HepG2 (cell line): Measurements from ENCODE around the gene CAST. TPM values are rescaled to one million over a fixed set of nuclear protein-coding genes. Genes with fewer than 3 reads are reported as not detected.

Source experiments
- ATAC-seq: fragments of 200-7000 bp; cut with Tn5 transposase; 3 replicates; pipeline ENCODE4 v1.9.1; 2020; ENCODE audit warnings: mild to moderate bottlenecking, moderate library complexity
- BruUV-seq: library from RNA; stranded (reverse); fragments of 400-500 nt; replicated peaks from 2 replicates; lab custom pipeline; 2021; lab: Mats Ljungman, UMichigan
- CTCF ChIA-PET: fragments of 300-600 bp; formaldehyde crosslinking; extraction: SDS; loops from one replicate; lab custom pipeline; 2021; ENCODE audit warnings: low total read pairs, inconsistent platforms, low intra/inter-chr PET ratio; lab: Yijun Ruan, JAX
- POLR2A ChIA-PET: fragments of 350-600 bp; sonication (Branson Sonifier 250); formaldehyde crosslinking; loops from one replicate; lab custom pipeline; 2020; ENCODE audit warnings: antibody characterized with exemption, inconsistent platforms; lab: Yijun Ruan, JAX
- DNase-seq: peaks from one replicate; pipeline ENCODE4 v3.0.0-alpha.2; 2015; ENCODE audit warnings: low spot score
- FAIRE-seq: peaks from 3 replicates; lab custom pipeline; 2011; peaks lifted over from hg19 to GRCh38; lab: Jason Lieb, UNC
- H2AFZ ChIP-seq: one replicate; pipeline ENCODE4 v1.6.1; 2011; ENCODE audit warnings: low read length, inconsistent platforms
- H3K27ac ChIP-seq: fragments of 300-600 bp; 3 replicates; pipeline ENCODE4 v1.8.0; 2011; ENCODE audit warnings: mixed run types, mild to moderate bottlenecking, mixed read lengths, low read length, inconsistent platforms; ENCODE audit not compliant: insufficient read depth; ENCODE audit errors: extremely low read length
- H3K27me3 ChIP-seq, 2 experiments: fragments of 200-600 bp in 1 of 2; 2 replicates in 1 of 2; 3 replicates in 1 of 2; pipeline versions ENCODE4 v1.6.0 to v1.8.0; 2011; ENCODE audit warnings: low read length in 2 of 2, mild to moderate bottlenecking in 2 of 2, moderate library complexity in 2 of 2, inconsistent platforms in 1 of 2; ENCODE audit not compliant: insufficient read depth in 2 of 2, control insufficient read depth in 1 of 2
- H3K36me3 ChIP-seq, 2 experiments: fragments of 200-600 bp in 1 of 2; replicated peaks in 1 of 2; 2 replicates in 1 of 2; 3 replicates in 1 of 2; pipeline versions ENCODE4 v1.5.1 to v1.8.0; 2011; ENCODE audit warnings: low read length in 2 of 2, inconsistent platforms in 1 of 2; ENCODE audit not compliant: insufficient read depth in 2 of 2, control insufficient read depth in 1 of 2
- H3K4me1 ChIP-seq: 2 replicates; pipeline ENCODE4 v1.5.1; 2012; ENCODE audit warnings: low read length, inconsistent platforms; ENCODE audit not compliant: insufficient read depth
- H3K4me2 ChIP-seq: 2 replicates; pipeline ENCODE4 v1.6.0; 2011; ENCODE audit warnings: low read depth, low read length, inconsistent platforms
- H3K4me3 ChIP-seq, 3 experiments: fragments of 200-600 bp in 1 of 3; sonication (generic), shearing (Covaris generic) in 1 of 3; replicated peaks in 1 of 3; 2 replicates each; pipeline ENCODE4 v1.5.1; 2011 to 2016; ENCODE audit warnings: low read length in 3 of 3, inconsistent platforms in 2 of 3, low read depth in 2 of 3, mild to moderate bottlenecking in 2 of 3, control low read depth in 1 of 3, mixed read lengths in 1 of 3; ENCODE audit not compliant: insufficient read depth in 1 of 3
- H3K79me2 ChIP-seq: one replicate; pipeline ENCODE4 v1.6.1; 2011; ENCODE audit warnings: low read length, inconsistent platforms; ENCODE audit not compliant: insufficient read depth
- H3K9ac ChIP-seq: 2 replicates; pipeline ENCODE4 v1.6.0; 2011; ENCODE audit warnings: mild to moderate bottlenecking, low read depth, low read length, inconsistent platforms; ENCODE audit not compliant: insufficient read depth
- H3K9me3 ChIP-seq: 2 replicates; pipeline ENCODE4 v1.5.1; 2012; ENCODE audit warnings: mild to moderate bottlenecking, low read length
- H4K20me1 ChIP-seq: 2 replicates; pipeline ENCODE4 v1.6.0; 2011; ENCODE audit warnings: inconsistent platforms, mild to moderate bottlenecking, low read length, moderate library complexity; ENCODE audit not compliant: insufficient read depth
- FOXC1 ChIP-seq: sonication (generic); formaldehyde crosslinking; IDR thresholded peaks from 2 replicates; pipeline ENCODE4 v1.8.0; 2022; ENCODE audit warnings: mild to moderate bottlenecking, missing genetic modification reagents, borderline replicate concordance
- KMT2B ChIP-seq: IDR thresholded peaks from 2 replicates; pipeline ENCODE4 v1.6.1; 2016; ENCODE audit warnings: missing genetic modification reagents, missing compliant biosample characterization
- NFKBIZ ChIP-seq: IDR thresholded peaks from 2 replicates; pipeline ENCODE4 v1.6.1; 2018; ENCODE audit warnings: missing genetic modification reagents, missing compliant biosample characterization
- PAX8 ChIP-seq: sonication (generic); formaldehyde crosslinking; IDR thresholded peaks from 2 replicates; pipeline ENCODE4 v1.8.0; 2022; ENCODE audit warnings: mild to moderate bottlenecking, missing genetic modification reagents, borderline replicate concordance
- POLR2A ChIP-seq, 2 experiments: IDR thresholded peaks; 2 replicates each; pipeline ENCODE4 v1.6.1; 2011; ENCODE audit warnings: low read depth in 2 of 2, low read length in 2 of 2, mild to moderate bottlenecking in 1 of 2, moderate library complexity in 1 of 2; ENCODE audit not compliant: insufficient read depth in 1 of 2
- RAD21 ChIP-seq: fragments of 450-650 bp; formaldehyde crosslinking; IDR thresholded peaks from 2 replicates; pipeline ENCODE4 v1.5.0; 2020; ENCODE audit warnings: mild to moderate bottlenecking
- SMAD1 ChIP-seq: sonication (generic); formaldehyde crosslinking; IDR thresholded peaks from 2 replicates; pipeline ENCODE4 v1.4.0; 2020; ENCODE audit warnings: missing genetic modification reagents, low read depth, mild to moderate bottlenecking, borderline replicate concordance
- ZNF101 ChIP-seq: sonication (generic); formaldehyde crosslinking; IDR thresholded peaks from 2 replicates; pipeline ENCODE4 v1.4.0; 2020; ENCODE audit warnings: mild to moderate bottlenecking, low read depth, missing genetic modification reagents, borderline replicate concordance
- ZNF256 ChIP-seq: sonication (generic); formaldehyde crosslinking; conservative IDR thresholded peaks from 2 replicates; pipeline ENCODE4 v1.4.0; 2020; ENCODE audit warnings: missing genetic modification reagents
- ZNF556 ChIP-seq: sonication (generic); formaldehyde crosslinking; IDR thresholded peaks from 2 replicates; pipeline ENCODE4 v1.4.0; 2020; ENCODE audit warnings: mild to moderate bottlenecking, missing genetic modification reagents, borderline replicate concordance
- ZNF567 ChIP-seq: sonication (generic); formaldehyde crosslinking; IDR thresholded peaks from 2 replicates; pipeline ENCODE4 v1.8.1; 2023; ENCODE audit warnings: mild to moderate bottlenecking, missing genetic modification reagents, borderline replicate concordance
- ZNF629 ChIP-seq: sonication (generic); formaldehyde crosslinking; conservative IDR thresholded peaks from 2 replicates; pipeline ENCODE4 v1.5.0; 2020; ENCODE audit warnings: missing genetic modification reagents
- WGBS: methylation state at CpG from one replicate; pipeline ENCODE4 v1.1.6; 2017; ENCODE audit warnings: low lambda C conversion rate; 5-methylcytosine and 5-hydroxymethylcytosine counted together
- in situ Hi-C: cut with HindIII; loops from 2 replicates; pipeline ENCODE4 v1.10.0; 2017; ENCODE audit warnings: low pct_unique_long_range_greater_than_20kb; ENCODE audit not compliant: extremely low pct_ligation_motif_present
- intact Hi-C: fragments of 100-400 bp; cut with micrococcal nuclease; formaldehyde crosslinking; loops from one replicate; pipeline ENCODE4 v1.10.0; 2022; ENCODE audit not compliant: unreplicated experiment
- polyA plus RNA-seq, 8 experiments: library from polyadenylated mRNA; depleted of rRNA in 3 of 8; stranded (reverse) in 7 of 8; unstranded in 1 of 8; fragments of >200 nt; fragmentation: Illumina TruSeq in 4 of 8; extraction: Trizol in 4 of 8; gene quantifications; 2 replicates each; pipeline versions ENCODE4 v1.2.1 to v1.2.3, GENCODE V29; 2011 to 2016; ENCODE audit warnings: low read depth in 4 of 8, missing spikeins in 1 of 8, mixed read lengths in 1 of 8; ENCODE audit not compliant: insufficient read depth in 1 of 8
- total RNA-seq, 5 experiments: library from RNA; depleted of rRNA; stranded (reverse); fragments of >200 nt; fragmentation: Illumina TruSeq; extraction: Trizol; gene quantifications; 2 replicates each; pipeline ENCODE4 v1.2.3, GENCODE V29; 2016; ENCODE audit warnings: low read depth in 1 of 5
- TF ChIP-seq, protein P1 (sequence below): sonication (generic); formaldehyde crosslinking; IDR thresholded peaks from 2 replicates; pipeline ENCODE4 v1.4.0; 2020; ENCODE audit warnings: missing genetic modification reagents
- TF ChIP-seq, protein P2 (sequence below): sonication (generic); formaldehyde crosslinking; IDR thresholded peaks from 2 replicates; pipeline ENCODE4 v1.5.0; 2020; ENCODE audit warnings: mild to moderate bottlenecking, missing genetic modification reagents
- TF ChIP-seq, protein P3 (sequence below): sonication (generic); formaldehyde crosslinking; IDR thresholded peaks from 2 replicates; pipeline ENCODE4 v1.4.0; 2020; ENCODE audit warnings: mild to moderate bottlenecking, missing genetic modification reagents

The CAST gene
- total and polyA plus RNA-seq, 2 of the 13 experiments (the other 11 are each of a cell fraction or from before 2014, with no cell fraction given) = 42.1 to 67.6 TPM

DNA sequence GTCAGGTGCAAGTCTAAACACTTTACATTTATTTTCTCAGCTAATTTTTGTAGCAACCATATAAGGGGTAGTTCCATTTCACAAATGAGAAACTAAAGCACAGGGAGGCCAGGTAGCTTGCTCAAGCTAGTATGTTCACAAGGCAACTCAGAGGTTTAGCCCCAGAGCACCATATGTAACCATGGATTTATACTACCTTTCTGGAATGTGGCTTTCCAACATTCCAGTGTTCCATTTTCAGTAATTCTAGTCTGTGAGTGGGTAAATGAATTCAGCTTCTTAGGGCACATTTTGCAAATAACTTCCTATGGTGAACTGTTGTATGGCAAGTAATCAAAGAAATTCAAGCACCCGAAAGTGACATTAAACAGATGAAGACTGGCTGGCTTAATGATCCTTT is 25.0 kb upstream of the CAST start:
- CTCF ChIA-PET = no interaction called here
- 93% methylated on average over 1 of the region's 1 CpG for WGBS
- intact Hi-C loops (no loop called here), in situ Hi-C loops (no loop called here)
- Histone ChIP-seq H3K4me2 (no peak overlapping the region), H4K20me1 (no peaks in the 10 kb centered on the region), H3K36me3 (no peaks in the 10 kb centered on the region), H2AFZ (no peak overlapping the region), H3K4me3 (no peak overlapping the region), H3K9me3 (no peaks in the 10 kb centered on the region), H3K9ac (no peak overlapping the region), H3K27me3 (no peaks in the 10 kb centered on the region), H3K79me2 (no peaks in the 10 kb centered on the region), H3K27ac (no peak overlapping the region), H3K4me1 (peaks cover 11% of the 10 kb centered on the region)
- ATAC-seq (no peak), DNase-seq (no peak), FAIRE-seq (no peak)
- no TSS peak for BruUV-seq
- TF ChIP-seq KMT2B (no peak), ZNF556 (CRISPR knock-in tag) (no peak), POLR2A (IDR thresholded peaks at IDR 0.05; ENCODE audit: insufficient read depth in 1 of 2, low read depth in 2 of 2, low read length in 2 of 2) (no peak), NFKBIZ (CRISPR knock-in tag) (no peak), ZNF101 (CRISPR knock-in tag) (no peak), PAX8 (CRISPR knock-in tag) (no peak), ZNF567 (no peak), ZNF629 (CRISPR knock-in tag) (no peak)
- TF ChIP-seq, protein P1, sequence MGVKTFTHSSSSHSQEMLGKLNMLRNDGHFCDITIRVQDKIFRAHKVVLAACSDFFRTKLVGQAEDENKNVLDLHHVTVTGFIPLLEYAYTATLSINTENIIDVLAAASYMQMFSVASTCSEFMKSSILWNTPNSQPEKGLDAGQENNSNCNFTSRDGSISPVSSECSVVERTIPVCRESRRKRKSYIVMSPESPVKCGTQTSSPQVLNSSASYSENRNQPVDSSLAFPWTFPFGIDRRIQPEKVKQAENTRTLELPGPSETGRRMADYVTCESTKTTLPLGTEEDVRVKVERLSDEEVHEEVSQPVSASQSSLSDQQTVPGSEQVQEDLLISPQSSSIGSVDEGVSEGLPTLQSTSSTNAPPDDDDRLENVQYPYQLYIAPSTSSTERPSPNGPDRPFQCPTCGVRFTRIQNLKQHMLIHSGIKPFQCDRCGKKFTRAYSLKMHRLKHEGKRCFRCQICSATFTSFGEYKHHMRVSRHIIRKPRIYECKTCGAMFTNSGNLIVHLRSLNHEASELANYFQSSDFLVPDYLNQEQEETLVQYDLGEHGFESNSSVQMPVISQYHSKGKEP (CRISPR knock-in tag) = no peak
- POLR2A ChIA-PET = no interaction called here

DNA sequence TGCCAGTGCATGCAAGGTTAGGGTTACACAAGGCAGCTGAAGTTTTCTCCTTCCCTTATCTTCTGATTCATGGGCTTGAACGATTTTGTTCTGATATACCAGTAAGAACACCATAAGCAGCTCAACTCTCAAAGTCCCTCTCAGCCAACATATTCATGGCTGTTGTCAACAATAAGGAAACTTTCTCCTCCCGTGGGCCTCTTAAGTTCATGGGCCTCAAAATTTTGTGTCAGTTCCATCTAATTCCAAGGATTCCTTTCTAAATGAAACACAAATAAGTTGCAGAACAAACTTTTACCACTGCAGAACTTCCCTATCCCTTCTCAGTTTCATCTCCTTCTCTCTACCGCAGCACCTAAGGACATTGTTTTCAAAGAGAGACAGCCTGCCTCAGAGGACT is 23.6 kb upstream of the CAST start:
- WGBS = 42% methylated on average over 3 of the region's 3 CpGs
- POLR2A ChIA-PET = no interaction called here
- TF ChIP-seq, protein P2, sequence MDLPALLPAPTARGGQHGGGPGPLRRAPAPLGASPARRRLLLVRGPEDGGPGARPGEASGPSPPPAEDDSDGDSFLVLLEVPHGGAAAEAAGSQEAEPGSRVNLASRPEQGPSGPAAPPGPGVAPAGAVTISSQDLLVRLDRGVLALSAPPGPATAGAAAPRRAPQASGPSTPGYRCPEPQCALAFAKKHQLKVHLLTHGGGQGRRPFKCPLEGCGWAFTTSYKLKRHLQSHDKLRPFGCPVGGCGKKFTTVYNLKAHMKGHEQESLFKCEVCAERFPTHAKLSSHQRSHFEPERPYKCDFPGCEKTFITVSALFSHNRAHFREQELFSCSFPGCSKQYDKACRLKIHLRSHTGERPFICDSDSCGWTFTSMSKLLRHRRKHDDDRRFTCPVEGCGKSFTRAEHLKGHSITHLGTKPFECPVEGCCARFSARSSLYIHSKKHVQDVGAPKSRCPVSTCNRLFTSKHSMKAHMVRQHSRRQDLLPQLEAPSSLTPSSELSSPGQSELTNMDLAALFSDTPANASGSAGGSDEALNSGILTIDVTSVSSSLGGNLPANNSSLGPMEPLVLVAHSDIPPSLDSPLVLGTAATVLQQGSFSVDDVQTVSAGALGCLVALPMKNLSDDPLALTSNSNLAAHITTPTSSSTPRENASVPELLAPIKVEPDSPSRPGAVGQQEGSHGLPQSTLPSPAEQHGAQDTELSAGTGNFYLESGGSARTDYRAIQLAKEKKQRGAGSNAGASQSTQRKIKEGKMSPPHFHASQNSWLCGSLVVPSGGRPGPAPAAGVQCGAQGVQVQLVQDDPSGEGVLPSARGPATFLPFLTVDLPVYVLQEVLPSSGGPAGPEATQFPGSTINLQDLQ = no peak
- TF ChIP-seq SMAD1 (CRISPR knock-in tag) (no peak), FOXC1 (CRISPR knock-in tag) (no peak), ZNF256 (CRISPR knock-in tag) (no peak), RAD21 (no peak)
- TF ChIP-seq, protein P3, sequence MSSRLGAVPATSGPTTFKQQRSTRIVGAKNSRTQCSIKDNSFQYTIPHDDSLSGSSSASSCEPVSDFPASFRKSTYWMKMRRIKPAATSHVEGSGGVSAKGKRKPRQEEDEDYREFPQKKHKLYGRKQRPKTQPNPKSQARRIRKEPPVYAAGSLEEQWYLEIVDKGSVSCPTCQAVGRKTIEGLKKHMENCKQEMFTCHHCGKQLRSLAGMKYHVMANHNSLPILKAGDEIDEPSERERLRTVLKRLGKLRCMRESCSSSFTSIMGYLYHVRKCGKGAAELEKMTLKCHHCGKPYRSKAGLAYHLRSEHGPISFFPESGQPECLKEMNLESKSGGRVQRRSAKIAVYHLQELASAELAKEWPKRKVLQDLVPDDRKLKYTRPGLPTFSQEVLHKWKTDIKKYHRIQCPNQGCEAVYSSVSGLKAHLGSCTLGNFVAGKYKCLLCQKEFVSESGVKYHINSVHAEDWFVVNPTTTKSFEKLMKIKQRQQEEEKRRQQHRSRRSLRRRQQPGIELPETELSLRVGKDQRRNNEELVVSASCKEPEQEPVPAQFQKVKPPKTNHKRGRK (CRISPR knock-in tag) = no peak

More for the DNA sequence above, 23.6 kb upstream of the CAST start:
- Histone ChIP-seq H2AFZ (no peak overlapping the region), H3K79me2 (no peaks in the 10 kb centered on the region), H3K27me3 (no peaks in the 10 kb centered on the region), H4K20me1 (no peaks in the 10 kb centered on the region), H3K4me2 (no peak overlapping the region), H3K27ac (no peak overlapping the region), H3K9me3 (no peaks in the 10 kb centered on the region), H3K4me3 (no peak overlapping the region), H3K36me3 (no peaks in the 10 kb centered on the region), H3K4me1 (peaks cover 15% of the 10 kb centered on the region), H3K9ac (no peak overlapping the region)
- FAIRE-seq (no peak), ATAC-seq (no peak), DNase-seq (no peak)
- intact Hi-C loops (no loop called here), in situ Hi-C loops (no loop called here)
- CTCF ChIA-PET = no interaction called here
- BruUV-seq = no TSS peak
